Measurements from ENCODE around the gene WDR41. TPM values are rescaled to one million over a fixed set of nuclear protein-coding genes. Genes with fewer than 3 reads are reported as not detected.

Gene WDR41
- total and polyA plus RNA-seq, 5 donors from 2014 or later: 8.0 to 13.5 (median 8.4) TPM

DNA sequence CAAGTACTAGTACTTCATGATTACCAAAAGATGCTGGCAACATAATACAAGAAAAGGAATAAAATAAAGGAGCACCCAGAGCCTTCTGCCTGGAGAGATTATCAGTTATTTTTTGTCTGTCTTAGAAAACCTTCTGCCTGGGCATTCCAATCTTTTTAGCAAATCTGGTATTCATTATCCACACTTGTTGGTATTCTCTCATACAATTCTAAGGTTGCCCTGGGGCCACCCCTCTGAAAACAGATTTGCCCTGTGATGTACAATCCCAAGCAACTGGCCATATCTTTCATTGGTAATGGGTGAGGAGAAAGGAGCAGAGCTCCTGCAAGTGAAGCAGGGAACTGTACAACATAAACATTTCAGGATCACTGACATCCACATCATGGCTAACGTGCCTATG lies 47.8 kb downstream of the WDR41 start:
- Histone ChIP-seq H3K36me3 (ENCODE audit: control insufficient read depth, insufficient read depth, low read length) (peaks cover 11% of the 10 kb centered on the region), H3K27me3 (ENCODE audit: control insufficient read depth, insufficient read depth, low read length) (no peaks in the 10 kb centered on the region), H3K4me3 (ENCODE audit: low read depth, low read length) (no peak overlapping the region), H3K27ac (ENCODE audit: insufficient read depth, low read length, poor library complexity, severe bottlenecking) (no peak overlapping the region), H3K4me1 (ENCODE audit: control insufficient read depth, insufficient read depth, low read length, poor library complexity, severe bottlenecking) (no peaks in the 10 kb centered on the region), H3K9me3 (ENCODE audit: control insufficient read depth in 2 of 2, low read length in 2 of 2) (no peaks in the 10 kb centered on the region)
- Mint-ChIP-seq H3K4me3 (no peak overlapping the region), H3K27ac (no peak overlapping the region), H3K4me1 (no peaks in the 10 kb centered on the region), H3K9me3 (peaks cover 0 to 5% (median 0%) of the 10 kb centered on the region in 7 donors), H3K27me3 (no peaks in the 10 kb centered on the region), H3K36me3 (peaks cover 60% of the 10 kb centered on the region)
- DNase-seq: no peak
- ATAC-seq (ENCODE audit: low read depth in 2 of 2): no peak

DNA sequence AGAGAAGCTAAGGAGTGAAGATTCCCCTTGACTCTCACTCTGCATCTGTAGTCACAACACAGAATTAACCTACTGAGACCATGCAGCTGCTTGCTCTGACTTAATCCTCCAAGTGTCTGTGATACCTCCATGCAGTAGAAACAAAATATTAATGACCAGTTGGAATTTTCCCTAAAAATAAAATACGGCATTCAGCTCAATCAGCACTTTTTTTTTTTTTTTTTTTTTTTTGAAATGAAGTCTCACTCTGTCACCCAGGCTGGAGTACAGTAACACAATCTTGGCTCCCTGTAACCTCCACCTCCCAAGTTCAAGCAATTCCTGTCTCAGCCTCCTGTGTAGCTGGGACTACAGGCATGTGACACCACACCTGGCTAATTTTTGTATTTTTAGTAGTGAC lies 48.4 kb downstream of the WDR41 start:
- Mint-ChIP-seq H3K27me3 (no peaks in the 10 kb centered on the region), H3K9me3 (peaks cover 0 to 5% (median 0%) of the 10 kb centered on the region in 7 donors), H3K4me1 (no peaks in the 10 kb centered on the region), H3K36me3 (peaks cover 54% of the 10 kb centered on the region), H3K4me3 (no peak overlapping the region), H3K27ac (no peak overlapping the region)
- no peaks in the 10 kb centered on the region for H3K4me1 ChIP-seq (ENCODE audit: control insufficient read depth, insufficient read depth, low read length, poor library complexity, severe bottlenecking)
- H3K4me3 ChIP-seq (ENCODE audit: low read depth, low read length): no peak overlapping the region
- H3K27ac ChIP-seq (ENCODE audit: insufficient read depth, low read length, poor library complexity, severe bottlenecking): no peak overlapping the region
- DNase-seq: no peak
- H3K27me3 ChIP-seq (ENCODE audit: control insufficient read depth, insufficient read depth, low read length): no peaks in the 10 kb centered on the region
- no peak for ATAC-seq (ENCODE audit: low read depth in 2 of 2)
- peaks cover 5% of the 10 kb centered on the region for H3K36me3 ChIP-seq (ENCODE audit: control insufficient read depth, insufficient read depth, low read length)
- H3K9me3 ChIP-seq (ENCODE audit: control insufficient read depth in 2 of 2, low read length in 2 of 2): no peaks in the 10 kb centered on the region

GRCh38 chr5:77438071-77438470 lies 54.0 kb downstream of the WDR41 start:
- Histone ChIP-seq H3K27ac (ENCODE audit: insufficient read depth, low read length, poor library complexity, severe bottlenecking) (no peak overlapping the region), H3K4me1 (ENCODE audit: control insufficient read depth, insufficient read depth, low read length, poor library complexity, severe bottlenecking) (no peaks in the 10 kb centered on the region), H3K9me3 (ENCODE audit: control insufficient read depth in 2 of 2, low read length in 2 of 2) (no peaks in the 10 kb centered on the region), H3K27me3 (ENCODE audit: control insufficient read depth, insufficient read depth, low read length) (no peaks in the 10 kb centered on the region), H3K36me3 (ENCODE audit: control insufficient read depth, insufficient read depth, low read length) (peaks cover 10% of the 10 kb centered on the region), H3K4me3 (ENCODE audit: low read depth, low read length) (no peak overlapping the region)
- H3K9me3 Mint-ChIP-seq: no peaks in the 10 kb centered on the region
- H3K4me3 Mint-ChIP-seq: no peak overlapping the region
- no peaks in the 10 kb centered on the region for H3K27me3 Mint-ChIP-seq
- no peaks in the 10 kb centered on the region for H3K4me1 Mint-ChIP-seq
- no peak overlapping the region for H3K27ac Mint-ChIP-seq
- H3K36me3 Mint-ChIP-seq: peaks cover 31% of the 10 kb centered on the region
- DNase-seq (no peak), ATAC-seq (ENCODE audit: low read depth in 2 of 2) (no peak)

GRCh38 chr5:77437194-77437593 lies 54.9 kb downstream of the WDR41 start:
- Mint-ChIP-seq H3K9me3 (no peaks in the 10 kb centered on the region), H3K27ac (no peak overlapping the region), H3K4me1 (no peaks in the 10 kb centered on the region), H3K27me3 (no peaks in the 10 kb centered on the region), H3K4me3 (no peak overlapping the region), H3K36me3 (peaks cover 34% of the 10 kb centered on the region)
- Histone ChIP-seq H3K27ac (ENCODE audit: insufficient read depth, low read length, poor library complexity, severe bottlenecking) (no peak overlapping the region), H3K4me1 (ENCODE audit: control insufficient read depth, insufficient read depth, low read length, poor library complexity, severe bottlenecking) (no peaks in the 10 kb centered on the region), H3K4me3 (ENCODE audit: low read depth, low read length) (no peak overlapping the region), H3K36me3 (ENCODE audit: control insufficient read depth, insufficient read depth, low read length) (peaks cover 12% of the 10 kb centered on the region), H3K9me3 (ENCODE audit: control insufficient read depth in 2 of 2, low read length in 2 of 2) (no peaks in the 10 kb centered on the region), H3K27me3 (ENCODE audit: control insufficient read depth, insufficient read depth, low read length) (no peaks in the 10 kb centered on the region)
- ATAC-seq (ENCODE audit: low read depth in 2 of 2) (no peak), DNase-seq (peak in 1 of 3 donors; percentile 53)

DNA sequence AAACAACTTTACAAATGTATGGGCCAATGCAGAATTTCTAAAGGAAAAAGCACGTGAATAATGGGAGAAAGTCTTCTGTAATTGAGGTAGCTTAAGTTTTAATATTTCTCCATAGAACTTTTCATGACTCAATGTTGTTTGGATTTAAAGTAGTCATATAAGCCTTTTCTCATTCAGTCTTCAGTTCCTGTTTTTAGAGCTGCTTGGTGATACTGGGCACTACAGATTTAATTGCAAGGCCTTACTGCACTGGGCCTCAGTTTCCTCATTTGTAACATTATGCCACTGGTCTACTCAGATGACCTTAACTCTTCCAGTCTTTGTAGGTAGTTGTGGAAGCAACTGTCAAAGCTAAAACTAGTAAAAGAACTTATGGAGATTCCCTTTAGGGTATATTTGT lies 60.4 kb downstream of the WDR41 start:
- Mint-ChIP-seq H3K36me3 (peaks cover 28% of the 10 kb centered on the region), H3K4me3 (no peak overlapping the region), H3K27me3 (no peaks in the 10 kb centered on the region), H3K27ac (no peak overlapping the region), H3K4me1 (no peaks in the 10 kb centered on the region), H3K9me3 (no peaks in the 10 kb centered on the region)
- Histone ChIP-seq H3K9me3 (ENCODE audit: control insufficient read depth in 2 of 2, low read length in 2 of 2) (no peaks in the 10 kb centered on the region), H3K27me3 (ENCODE audit: control insufficient read depth, insufficient read depth, low read length) (no peaks in the 10 kb centered on the region), H3K4me3 (ENCODE audit: low read depth, low read length) (no peak overlapping the region), H3K36me3 (ENCODE audit: control insufficient read depth, insufficient read depth, low read length) (peaks cover 10% of the 10 kb centered on the region), H3K27ac (ENCODE audit: insufficient read depth, low read length, poor library complexity, severe bottlenecking) (no peak overlapping the region), H3K4me1 (ENCODE audit: control insufficient read depth, insufficient read depth, low read length, poor library complexity, severe bottlenecking) (no peaks in the 10 kb centered on the region)
- DNase-seq: no peak
- no peak for ATAC-seq (ENCODE audit: low read depth in 2 of 2)

DNA sequence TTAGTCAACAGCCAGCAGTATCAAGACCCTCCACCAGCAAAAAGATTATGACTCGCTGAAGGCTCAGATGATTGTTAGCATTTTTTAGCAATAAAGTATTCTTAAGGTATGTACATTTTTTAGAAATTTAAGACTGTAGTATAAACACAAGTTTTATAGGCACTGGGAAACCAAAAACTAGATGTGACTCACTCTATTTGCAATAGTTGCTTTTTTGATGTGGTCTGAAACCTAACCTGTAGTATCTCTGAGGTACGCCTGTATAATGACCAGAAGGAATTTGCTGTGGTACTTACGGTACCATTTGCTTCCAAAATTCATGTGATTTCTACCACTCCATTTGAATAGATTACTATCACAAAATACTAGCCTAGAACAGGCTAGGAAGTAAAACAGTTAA lies 60.8 kb downstream of the WDR41 start:
- H3K4me1 Mint-ChIP-seq: no peaks in the 10 kb centered on the region
- H3K4me3 ChIP-seq (ENCODE audit: low read depth, low read length): no peak overlapping the region
- H3K36me3 ChIP-seq (ENCODE audit: control insufficient read depth, insufficient read depth, low read length): peaks cover 10% of the 10 kb centered on the region
- no peaks in the 10 kb centered on the region for H3K9me3 Mint-ChIP-seq
- no peaks in the 10 kb centered on the region for H3K4me1 ChIP-seq (ENCODE audit: control insufficient read depth, insufficient read depth, low read length, poor library complexity, severe bottlenecking)
- ATAC-seq (ENCODE audit: low read depth in 2 of 2) (no peak), DNase-seq (no peak)
- no peaks in the 10 kb centered on the region for H3K9me3 ChIP-seq (ENCODE audit: control insufficient read depth in 2 of 2, low read length in 2 of 2)
- no peaks in the 10 kb centered on the region for H3K27me3 ChIP-seq (ENCODE audit: control insufficient read depth, insufficient read depth, low read length)
- H3K4me3 Mint-ChIP-seq: no peak overlapping the region
- peaks cover 28% of the 10 kb centered on the region for H3K36me3 Mint-ChIP-seq
- peak overlapping the region in 1 of 3 donors; percentile 14 for H3K27ac Mint-ChIP-seq
- H3K27ac ChIP-seq (ENCODE audit: insufficient read depth, low read length, poor library complexity, severe bottlenecking): no peak overlapping the region
- H3K27me3 Mint-ChIP-seq: no peaks in the 10 kb centered on the region

GRCh38 chr5:77430726-77431125 lies 61.4 kb downstream of the WDR41 start:
- H3K27me3 Mint-ChIP-seq: no peaks in the 10 kb centered on the region
- peaks cover 28% of the 10 kb centered on the region for H3K36me3 Mint-ChIP-seq
- H3K9me3 Mint-ChIP-seq: no peaks in the 10 kb centered on the region
- H3K4me1 Mint-ChIP-seq: no peaks in the 10 kb centered on the region
- Histone ChIP-seq H3K27me3 (ENCODE audit: control insufficient read depth, insufficient read depth, low read length) (no peaks in the 10 kb centered on the region), H3K4me1 (ENCODE audit: control insufficient read depth, insufficient read depth, low read length, poor library complexity, severe bottlenecking) (no peaks in the 10 kb centered on the region), H3K36me3 (ENCODE audit: control insufficient read depth, insufficient read depth, low read length) (peaks cover 9% of the 10 kb centered on the region), H3K4me3 (ENCODE audit: low read depth, low read length) (no peak overlapping the region), H3K27ac (ENCODE audit: insufficient read depth, low read length, poor library complexity, severe bottlenecking) (no peak overlapping the region), H3K9me3 (ENCODE audit: control insufficient read depth in 2 of 2, low read length in 2 of 2) (no peaks in the 10 kb centered on the region)
- no peak overlapping the region for H3K27ac Mint-ChIP-seq
- ATAC-seq (ENCODE audit: low read depth in 2 of 2) (no peak), DNase-seq (no peak)
- no peak overlapping the region for H3K4me3 Mint-ChIP-seq

- H3K27ac Mint-ChIP-seq: no peak overlapping the region
- Histone ChIP-seq H3K36me3 (ENCODE audit: control insufficient read depth, insufficient read depth, low read length) (peaks cover 3% of the 10 kb centered on the region), H3K4me3 (ENCODE audit: low read depth, low read length) (no peak overlapping the region), H3K4me1 (ENCODE audit: control insufficient read depth, insufficient read depth, low read length, poor library complexity, severe bottlenecking) (no peaks in the 10 kb centered on the region), H3K27me3 (ENCODE audit: control insufficient read depth, insufficient read depth, low read length) (no peaks in the 10 kb centered on the region), H3K9me3 (ENCODE audit: control insufficient read depth in 2 of 2, low read length in 2 of 2) (no peaks in the 10 kb centered on the region), H3K27ac (ENCODE audit: insufficient read depth, low read length, poor library complexity, severe bottlenecking) (no peak overlapping the region)
- ATAC-seq (ENCODE audit: low read depth in 2 of 2) (no peak), DNase-seq (no peak)
- no peaks in the 10 kb centered on the region for H3K9me3 Mint-ChIP-seq
- no peaks in the 10 kb centered on the region for H3K27me3 Mint-ChIP-seq
- peaks cover 16% of the 10 kb centered on the region for H3K36me3 Mint-ChIP-seq
- H3K4me3 Mint-ChIP-seq: no peak overlapping the region
- no peaks in the 10 kb centered on the region for H3K4me1 Mint-ChIP-seq
Observed at GRCh38 chr5:77428526-77428925, 63.6 kb downstream of the WDR41 start.
